Endothelial cell of umbilical vein (primary cell): Measurements from ENCODE around the gene MYLK. TPM values are rescaled to one million over a fixed set of nuclear protein-coding genes. Genes with fewer than 3 reads are reported as not detected.

Source experiments
- BruUV-seq: library from RNA; stranded (reverse); fragments of 400-500 nt; replicated peaks from 2 replicates; lab custom pipeline; 2021; lab: Mats Ljungman, UMichigan
- CTCF ChIA-PET: fragments of 300-600, 350-600 bp; sonication (Branson Sonifier 250); formaldehyde crosslinking; loops from one replicate; lab custom pipeline; 2021; ENCODE audit warnings: antibody characterized with exemption, inconsistent platforms; lab: Charles Lee
- POLR2A ChIA-PET: fragments of 300-600, 350-600 bp; sonication (Branson Sonifier 250); formaldehyde crosslinking; loops from one replicate; lab custom pipeline; 2021; ENCODE audit warnings: antibody characterized with exemption, inconsistent platforms; lab: Charles Lee
- DNase-seq: peaks from one replicate; pipeline ENCODE4 v3.0.0-alpha.2; 2011; ENCODE audit warnings: low read depth, low spot score
- FAIRE-seq: peaks from 2 replicates; lab custom pipeline; 2011; peaks lifted over from hg19 to GRCh38; lab: Jason Lieb, UNC
- H2AFZ ChIP-seq: 2 replicates; pipeline ENCODE4 v1.6.0; 2012; ENCODE audit warnings: low read depth, low read length, control low read depth, inconsistent platforms
- H3K27ac ChIP-seq: 2 replicates; pipeline ENCODE4 v1.5.1; 2011; ENCODE audit warnings: low read depth, mild to moderate bottlenecking, control low read depth, low read length, moderate library complexity; ENCODE audit not compliant: insufficient read depth
- H3K27me3 ChIP-seq, 2 experiments: 2 replicates each; pipeline versions ENCODE4 v1.6.0 to v1.6.1; 2011; ENCODE audit warnings: low read length in 2 of 2, mixed read lengths in 1 of 2; ENCODE audit not compliant: control insufficient read depth in 2 of 2, insufficient read depth in 2 of 2
- H3K36me3 ChIP-seq, 2 experiments: 2 replicates in 1 of 2; 3 replicates in 1 of 2; pipeline ENCODE4 v1.5.1; 2011; ENCODE audit warnings: low read length in 2 of 2, mild to moderate bottlenecking in 1 of 2, moderate library complexity in 1 of 2; ENCODE audit not compliant: control insufficient read depth in 2 of 2, insufficient read depth in 2 of 2; ENCODE audit errors: extremely low read depth in 1 of 2
- H3K4me1 ChIP-seq: 3 replicates; pipeline ENCODE4 v1.5.1; 2011; ENCODE audit warnings: mild to moderate bottlenecking, low read length; ENCODE audit not compliant: control insufficient read depth, insufficient read depth; ENCODE audit errors: extremely low read depth
- H3K4me2 ChIP-seq: 2 replicates; pipeline ENCODE4 v1.6.1; 2011; ENCODE audit warnings: low read length, control low read depth, mixed read lengths; ENCODE audit not compliant: insufficient read depth
- H3K4me3 ChIP-seq, 3 experiments: fragments of 200-600 bp in 1 of 3; sonication (generic), shearing (Covaris generic) in 1 of 3; replicated peaks in 1 of 3; 2 replicates each; pipeline ENCODE4 v1.5.1; 2011 to 2016; ENCODE audit warnings: control low read depth in 3 of 3, low read length in 3 of 3, mild to moderate bottlenecking in 2 of 3, inconsistent platforms in 1 of 3, low read depth in 1 of 3, moderate library complexity in 1 of 3; ENCODE audit not compliant: insufficient read depth in 1 of 3
- H3K79me2 ChIP-seq: 2 replicates; pipeline ENCODE4 v1.6.0; 2012; ENCODE audit warnings: low read length, inconsistent platforms; ENCODE audit not compliant: control insufficient read depth, insufficient read depth
- H3K9ac ChIP-seq: replicated peaks from 2 replicates; pipeline ENCODE3; 2011; ENCODE audit warnings: low read length, control low read depth; ENCODE audit not compliant: insufficient read depth; ENCODE audit errors: extremely low read depth
- H3K9me1 ChIP-seq: replicated peaks from 3 replicates; pipeline ENCODE4 v1.6.0; 2011; ENCODE audit warnings: mild to moderate bottlenecking, low read length; ENCODE audit not compliant: control insufficient read depth, insufficient read depth; ENCODE audit errors: extremely low read depth
- H3K9me3 ChIP-seq: replicated peaks from 2 replicates; pipeline ENCODE4 v1.5.1; 2012; ENCODE audit warnings: low read length, inconsistent platforms; ENCODE audit not compliant: control insufficient read depth, insufficient read depth
- H4K20me1 ChIP-seq: replicated peaks from 2 replicates; pipeline ENCODE3; 2011; ENCODE audit warnings: mild to moderate bottlenecking, low read length; ENCODE audit not compliant: control insufficient read depth, insufficient read depth; ENCODE audit errors: extremely low read depth
- EZH2 ChIP-seq: IDR thresholded peaks from 2 replicates; pipeline ENCODE4 v1.6.1; 2012; ENCODE audit warnings: borderline replicate concordance, low read depth, mild to moderate bottlenecking, moderate library complexity, low read length, inconsistent platforms; ENCODE audit not compliant: severe bottlenecking
- FOS ChIP-seq: IDR thresholded peaks from 2 replicates; pipeline ENCODE4 v1.6.1; 2011; ENCODE audit warnings: mild to moderate bottlenecking, low read length, moderate library complexity, borderline replicate concordance; ENCODE audit not compliant: insufficient read depth
- GATA2 ChIP-seq: IDR thresholded peaks from 2 replicates; pipeline ENCODE4 v1.7.0; 2011; ENCODE audit warnings: low read depth, mild to moderate bottlenecking, moderate library complexity, mixed read lengths, low read length; ENCODE audit not compliant: insufficient read length, insufficient read depth
- POLR2A ChIP-seq: IDR thresholded peaks from 2 replicates; pipeline ENCODE4 v1.6.1; 2012; ENCODE audit warnings: low read depth, mild to moderate bottlenecking, control low read depth, low read length
- dilution Hi-C: fragments of 300-500 bp; cut with MboI; formaldehyde crosslinking; loops from one replicate; pipeline ENCODE4 v1.15.0; 2019; ENCODE audit warnings: low sequenced_read_pairs; ENCODE audit not compliant: extremely low pct_ligation_motif_present
- intact Hi-C: fragments of 100-400 bp; cut with micrococcal nuclease; formaldehyde crosslinking; loops from one replicate; pipeline ENCODE4 v1.10.0; 2022
- polyA plus RNA-seq, 4 experiments: library from polyadenylated mRNA; depleted of rRNA in 3 of 4; stranded (reverse) in 3 of 4; unstranded in 1 of 4; fragments of >200 nt; gene quantifications; 2 replicates each; pipeline versions ENCODE4 v1.2.1 to v1.2.3, GENCODE V29; 2011 to 2012; ENCODE audit warnings: missing spikeins in 1 of 4
- total RNA-seq: library from RNA; stranded (reverse); gene quantifications from 2 replicates; pipeline ENCODE4 v1.2.3, GENCODE V29; 2021
- TF ChIP-seq, protein P1 (sequence below): IDR thresholded peaks from 2 replicates; pipeline ENCODE4 v1.6.1; 2011; ENCODE audit not compliant: insufficient read depth, insufficient read length
- TF ChIP-seq, protein P2 (sequence below), 2 donors: IDR thresholded peaks; 1 replicate in 1 of 2; 2 replicates in 1 of 2; pipeline ENCODE4 v1.5.1; 2011; ENCODE audit warnings: low read length in 2 of 2, mild to moderate bottlenecking in 2 of 2, moderate library complexity in 2 of 2, control low read depth in 1 of 2, inconsistent platforms in 1 of 2, low read depth in 1 of 2; ENCODE audit not compliant: insufficient read depth in 1 of 2; ENCODE audit errors: extremely low read depth in 1 of 2

Gene MYLK
- total and polyA plus RNA-seq, 2 donors (not counting 3 experiments of a cell fraction or from before 2014, with no cell fraction given): 10.0 to 22.2 TPM

- no TSS peak for BruUV-seq
- H3K79me2 ChIP-seq: no peaks in the 10 kb centered on the region
- no peak overlapping the region for H3K4me3 ChIP-seq
- H2AFZ ChIP-seq: no peak overlapping the region
- ChIA-PET CTCF (no interaction called here), POLR2A (no interaction called here)
- H3K36me3 ChIP-seq: no peaks in the 10 kb centered on the region
- H3K4me1 ChIP-seq: peaks cover 21% of the 10 kb centered on the region
- H3K9me1 ChIP-seq: no peaks in the 10 kb centered on the region
- H3K27ac ChIP-seq: no peak overlapping the region
- FAIRE-seq: no peak
- no peak overlapping the region for H3K4me2 ChIP-seq
- dilution Hi-C loops (no loop called here), intact Hi-C loops (no loop called here)
- no peaks in the 10 kb centered on the region for H4K20me1 ChIP-seq
- DNase-seq: no peak
- TF ChIP-seq POLR2A (no peak), EZH2 (no peak), FOS (no peak), GATA2 (no peak)
- TF ChIP-seq, protein P1, sequence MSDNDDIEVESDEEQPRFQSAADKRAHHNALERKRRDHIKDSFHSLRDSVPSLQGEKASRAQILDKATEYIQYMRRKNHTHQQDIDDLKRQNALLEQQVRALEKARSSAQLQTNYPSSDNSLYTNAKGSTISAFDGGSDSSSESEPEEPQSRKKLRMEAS: no peak
- TF ChIP-seq, protein P2, sequence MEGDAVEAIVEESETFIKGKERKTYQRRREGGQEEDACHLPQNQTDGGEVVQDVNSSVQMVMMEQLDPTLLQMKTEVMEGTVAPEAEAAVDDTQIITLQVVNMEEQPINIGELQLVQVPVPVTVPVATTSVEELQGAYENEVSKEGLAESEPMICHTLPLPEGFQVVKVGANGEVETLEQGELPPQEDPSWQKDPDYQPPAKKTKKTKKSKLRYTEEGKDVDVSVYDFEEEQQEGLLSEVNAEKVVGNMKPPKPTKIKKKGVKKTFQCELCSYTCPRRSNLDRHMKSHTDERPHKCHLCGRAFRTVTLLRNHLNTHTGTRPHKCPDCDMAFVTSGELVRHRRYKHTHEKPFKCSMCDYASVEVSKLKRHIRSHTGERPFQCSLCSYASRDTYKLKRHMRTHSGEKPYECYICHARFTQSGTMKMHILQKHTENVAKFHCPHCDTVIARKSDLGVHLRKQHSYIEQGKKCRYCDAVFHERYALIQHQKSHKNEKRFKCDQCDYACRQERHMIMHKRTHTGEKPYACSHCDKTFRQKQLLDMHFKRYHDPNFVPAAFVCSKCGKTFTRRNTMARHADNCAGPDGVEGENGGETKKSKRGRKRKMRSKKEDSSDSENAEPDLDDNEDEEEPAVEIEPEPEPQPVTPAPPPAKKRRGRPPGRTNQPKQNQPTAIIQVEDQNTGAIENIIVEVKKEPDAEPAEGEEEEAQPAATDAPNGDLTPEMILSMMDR (IDR thresholded peaks at IDR 0.05; ENCODE audit: extremely low read depth in 1 of 2, insufficient read depth in 1 of 2, low read depth in 1 of 2, low read length in 2 of 2): no peak
- H3K27me3 ChIP-seq: no peaks in the 10 kb centered on the region
- H3K9me3 ChIP-seq: no peaks in the 10 kb centered on the region
- H3K9ac ChIP-seq: no peak overlapping the region
Measured at GRCh38 chr3:123597561-123597960, 286.6 kb downstream of the MYLK start.
